NCI-H526 (cell line): ENCODE results near the gene KLRG1.

ENCODE experiments used
- DNase-seq, 2 experiments: peaks; one replicate each; lab custom pipeline; 2025; lab: John Stamatoyannopoulos, UW

KLRG1 gene

GRCh38 chr12:8985213-8985754 is 4.1 kb upstream of the KLRG1 start:
- no peak for DNase-seq

GRCh38 chr12:8987163-8987562 is 2.2 kb upstream of the KLRG1 start:
- DNase-seq = no peak

- no peak for DNase-seq
Measured at GRCh38 chr12:8987685-8988084, 1.7 kb upstream of the KLRG1 start.

GRCh38 chr12:8991371-8992345 is 2.3 kb downstream of the KLRG1 start:
- no peak for DNase-seq

GRCh38 chr12:8993827-8994226 is 4.5 kb downstream of the KLRG1 start:
- no peak for DNase-seq

GRCh38 chr12:8995021-8995775 is 5.9 kb downstream of the KLRG1 start:
- DNase-seq = no peak

GRCh38 chr12:8996682-8997405 is 7.5 kb downstream of the KLRG1 start:
- DNase-seq = no peak

- no peak for DNase-seq
Measured at GRCh38 chr12:9001233-9001632, 11.9 kb downstream of the KLRG1 start.

GRCh38 chr12:9002335-9002734 is 13.0 kb downstream of the KLRG1 start:
- no peak for DNase-seq

- DNase-seq = no peak
Measured at GRCh38 chr12:9022592-9022991, 33.2 kb downstream of the KLRG1 start.

- no peak for DNase-seq
Measured at GRCh38 chr12:9024512-9024911, 35.2 kb downstream of the KLRG1 start.

- DNase-seq = no peak
Measured at GRCh38 chr12:9027161-9028059, 38.1 kb downstream of the KLRG1 start.

- DNase-seq = no peak
Measured at GRCh38 chr12:9030776-9031175, 41.4 kb downstream of the KLRG1 start.

- no peak for DNase-seq
Measured at GRCh38 chr12:9032202-9032964, 43.0 kb downstream of the KLRG1 start.

GRCh38 chr12:9033265-9033887 is 44.0 kb downstream of the KLRG1 start:
- no peak for DNase-seq

- no peak for DNase-seq
Measured at GRCh38 chr12:9034095-9034494, 44.7 kb downstream of the KLRG1 start.

- no peak for DNase-seq
Measured at GRCh38 chr12:9036227-9036626, 46.9 kb downstream of the KLRG1 start.

GRCh38 chr12:9037431-9037830 is 48.1 kb downstream of the KLRG1 start:
- no peak for DNase-seq

- peak; percentile 16 to 66 for DNase-seq
Measured at GRCh38 chr12:9039397-9039977, 50.1 kb downstream of the KLRG1 start.
